OCI-LY3 (cell line): ENCODE data around the gene DENND1A.

Experiments used
- H2AFZ ChIP-seq: fragments of 200-600, 300-600 bp; shearing (Covaris generic); 2 replicates; pipeline ENCODE4 v1.6.0; 2014; ENCODE audit warnings: antibody characterized with exemption, low read depth, low read length
- H3K27ac ChIP-seq: fragments of 200-600, 300-600 bp; sonication (generic); 2 replicates; pipeline ENCODE4 v1.5.1; 2014; ENCODE audit warnings: mild to moderate bottlenecking, low read length, moderate library complexity, mixed read lengths
- H3K27me3 ChIP-seq: fragments of 200-600, 300-600 bp; sonication (generic); 2 replicates; pipeline ENCODE4 v1.6.1; 2014; ENCODE audit warnings: low read depth, low read length, mixed read lengths
- H3K36me3 ChIP-seq: fragments of 200-600, 300-600 bp; sonication (generic); replicated peaks from 2 replicates; pipeline ENCODE3; 2014; ENCODE audit warnings: low read depth, low read length, mixed read lengths
- H3K4me1 ChIP-seq: fragments of 300-600, 200-600 bp; sonication (generic); 2 replicates; pipeline ENCODE4 v1.6.1; 2014; ENCODE audit warnings: low read length, mixed read lengths
- H3K4me2 ChIP-seq: fragments of 200-600, 300-600 bp; sonication (generic); 2 replicates; pipeline ENCODE4 v1.6.1; 2014; ENCODE audit warnings: low read length, mixed read lengths
- H3K4me3 ChIP-seq: fragments of 300-600, 200-600 bp; sonication (generic); 2 replicates; pipeline ENCODE4 v1.5.1; 2014; ENCODE audit warnings: antibody characterized with exemption, mild to moderate bottlenecking, low read length, moderate library complexity
- H3K79me2 ChIP-seq: fragments of 300-600, 200-600 bp; shearing (Covaris generic); 2 replicates; pipeline ENCODE4 v1.6.1; 2014; ENCODE audit warnings: mild to moderate bottlenecking, low read length, mixed read lengths
- H3K9ac ChIP-seq: fragments of 300-600, 200-600 bp; shearing (Covaris generic); 2 replicates; pipeline ENCODE4 v1.6.0; 2014; ENCODE audit warnings: mild to moderate bottlenecking, low read length, moderate library complexity
- H3K9me3 ChIP-seq: fragments of 200-600, 300-600 bp; shearing (Covaris generic); 2 replicates; pipeline ENCODE4 v1.6.1; 2014; ENCODE audit warnings: low read length, mixed read lengths; ENCODE audit not compliant: insufficient read depth
- H4K20me1 ChIP-seq: fragments of 200-600, 300-600 bp; sonication (generic); 2 replicates; pipeline ENCODE4 v1.6.1; 2016; ENCODE audit warnings: low read length, mixed read lengths; ENCODE audit not compliant: insufficient read depth
- EZH2phosphoT487 ChIP-seq: fragments of 200-600 bp; shearing (Covaris generic); IDR thresholded peaks from 2 replicates; pipeline ENCODE4 v1.6.1; 2018; ENCODE audit warnings: antibody characterized with exemption, mixed run types, low read depth
- TF ChIP-seq, protein P1 (sequence below): fragments of 200-600, 300-600 bp; sonication (generic); IDR thresholded peaks from 2 replicates; pipeline ENCODE4 v1.5.1; 2014; ENCODE audit warnings: antibody characterized with exemption, low read length, low read depth

The DENND1A gene

GRCh38 chr9:123742009-123742767 lies 187.7 kb downstream of the DENND1A start:
- peaks cover 38% of the 10 kb centered on the region; the same call in 1 of the 2 replicates for H4K20me1 ChIP-seq
- no peaks in the 10 kb centered on the region for H3K9me3 ChIP-seq
- H3K36me3 ChIP-seq: no peaks in the 10 kb centered on the region
- no peaks in the 10 kb centered on the region; the same call in 1 of the 2 replicates for H3K79me2 ChIP-seq
- no peak overlapping the region for H3K4me3 ChIP-seq
- H3K27ac ChIP-seq: no peak overlapping the region
- no peaks in the 10 kb centered on the region for H3K27me3 ChIP-seq
- TF ChIP-seq, protein P1, sequence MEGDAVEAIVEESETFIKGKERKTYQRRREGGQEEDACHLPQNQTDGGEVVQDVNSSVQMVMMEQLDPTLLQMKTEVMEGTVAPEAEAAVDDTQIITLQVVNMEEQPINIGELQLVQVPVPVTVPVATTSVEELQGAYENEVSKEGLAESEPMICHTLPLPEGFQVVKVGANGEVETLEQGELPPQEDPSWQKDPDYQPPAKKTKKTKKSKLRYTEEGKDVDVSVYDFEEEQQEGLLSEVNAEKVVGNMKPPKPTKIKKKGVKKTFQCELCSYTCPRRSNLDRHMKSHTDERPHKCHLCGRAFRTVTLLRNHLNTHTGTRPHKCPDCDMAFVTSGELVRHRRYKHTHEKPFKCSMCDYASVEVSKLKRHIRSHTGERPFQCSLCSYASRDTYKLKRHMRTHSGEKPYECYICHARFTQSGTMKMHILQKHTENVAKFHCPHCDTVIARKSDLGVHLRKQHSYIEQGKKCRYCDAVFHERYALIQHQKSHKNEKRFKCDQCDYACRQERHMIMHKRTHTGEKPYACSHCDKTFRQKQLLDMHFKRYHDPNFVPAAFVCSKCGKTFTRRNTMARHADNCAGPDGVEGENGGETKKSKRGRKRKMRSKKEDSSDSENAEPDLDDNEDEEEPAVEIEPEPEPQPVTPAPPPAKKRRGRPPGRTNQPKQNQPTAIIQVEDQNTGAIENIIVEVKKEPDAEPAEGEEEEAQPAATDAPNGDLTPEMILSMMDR: no peak
- TF ChIP-seq EZH2phosphoT487: no peak
- H3K4me1 ChIP-seq: peaks cover 3% of the 10 kb centered on the region
- no peak overlapping the region for H3K9ac ChIP-seq
- no peak overlapping the region for H3K4me2 ChIP-seq
- H2AFZ ChIP-seq: no peak overlapping the region

DNA sequence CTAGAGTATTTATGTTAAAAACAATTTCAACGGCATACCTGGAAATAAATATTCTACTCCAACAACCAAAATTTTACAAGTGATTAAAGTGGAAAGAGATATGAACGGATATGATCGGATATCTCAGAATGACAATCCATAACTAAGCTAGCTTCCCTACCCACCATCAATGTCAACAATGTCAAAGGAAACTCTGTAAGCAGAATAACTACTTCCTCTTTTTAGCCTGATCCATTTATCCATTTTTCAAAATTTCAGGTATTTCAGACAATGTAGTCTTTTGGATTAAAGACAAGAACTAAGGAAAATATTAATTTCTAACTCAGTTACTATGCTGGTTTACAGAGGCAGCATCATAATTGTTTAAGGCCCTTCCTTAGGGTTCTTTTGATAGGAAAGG lies 188.7 kb downstream of the DENND1A start:
- TF ChIP-seq, protein P1: no peak
- no peak overlapping the region for H3K9ac ChIP-seq

GRCh38 chr9:123739902-123740301 lies 190.0 kb downstream of the DENND1A start:
- H2AFZ ChIP-seq: no peak overlapping the region
- TF ChIP-seq, protein P1: no peak
- TF ChIP-seq EZH2phosphoT487: no peak
- no peaks in the 10 kb centered on the region for H3K27me3 ChIP-seq
- H3K9ac ChIP-seq: no peak overlapping the region
- peaks cover 35% of the 10 kb centered on the region; the same call in 1 of the 2 replicates for H4K20me1 ChIP-seq
- H3K9me3 ChIP-seq: no peaks in the 10 kb centered on the region
- H3K79me2 ChIP-seq: no peaks in the 10 kb centered on the region
- peaks cover 3% of the 10 kb centered on the region for H3K4me1 ChIP-seq
- no peak overlapping the region for H3K27ac ChIP-seq
- H3K4me2 ChIP-seq: no peak overlapping the region
- no peaks in the 10 kb centered on the region for H3K36me3 ChIP-seq
- H3K4me3 ChIP-seq: no peak overlapping the region

More for the DNA sequence above, 188.7 kb downstream of the DENND1A start:
- no peak overlapping the region for H2AFZ ChIP-seq
- H3K4me3 ChIP-seq: no peak overlapping the region
- H3K4me2 ChIP-seq: no peak overlapping the region
- no peaks in the 10 kb centered on the region for H3K9me3 ChIP-seq
- no peaks in the 10 kb centered on the region for H3K36me3 ChIP-seq
- no peak overlapping the region for H3K27ac ChIP-seq
- no peaks in the 10 kb centered on the region for H3K27me3 ChIP-seq
- peaks cover 38% of the 10 kb centered on the region; the same call in 1 of the 2 replicates for H4K20me1 ChIP-seq
- H3K4me1 ChIP-seq: peaks cover 3% of the 10 kb centered on the region
- H3K79me2 ChIP-seq: no peaks in the 10 kb centered on the region; the same call in 1 of the 2 replicates

DNA sequence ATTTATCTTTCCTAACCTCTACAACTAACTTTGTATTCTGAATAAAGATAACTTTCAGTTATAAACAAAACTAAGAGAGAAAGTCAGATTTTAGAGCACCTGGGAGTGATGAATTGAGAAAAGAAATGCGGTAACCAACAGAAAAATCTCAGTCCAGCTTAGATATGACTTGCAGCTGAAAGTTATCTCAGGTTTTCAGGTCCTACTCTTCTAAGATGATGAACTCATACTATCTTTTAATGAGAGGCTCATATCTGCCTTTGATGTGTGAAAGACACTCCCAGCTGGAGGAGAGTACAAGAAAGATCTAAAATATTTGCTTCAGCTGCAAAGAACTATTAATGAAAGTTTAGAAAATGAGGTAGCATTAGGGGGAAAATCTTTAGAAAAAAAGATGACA lies 190.5 kb downstream of the DENND1A start:
- H3K9ac ChIP-seq: no peak overlapping the region
- H3K79me2 ChIP-seq: no peaks in the 10 kb centered on the region
- no peaks in the 10 kb centered on the region for H3K9me3 ChIP-seq
- H3K27me3 ChIP-seq: no peaks in the 10 kb centered on the region
- H3K4me2 ChIP-seq: no peak overlapping the region
- no peak overlapping the region for H2AFZ ChIP-seq
- no peaks in the 10 kb centered on the region for H3K36me3 ChIP-seq
- no peak overlapping the region for H3K27ac ChIP-seq
- peaks cover 7% of the 10 kb centered on the region for H3K4me1 ChIP-seq
- no peak overlapping the region for H3K4me3 ChIP-seq
- H4K20me1 ChIP-seq: peaks cover 38% of the 10 kb centered on the region
- no peak for TF ChIP-seq EZH2phosphoT487
- TF ChIP-seq, protein P1: no peak
